GM21529 (cell line): ENCODE data around the gene CACNA2D3.
"Not testable (repeated sequence)": the region's sequence is repeated elsewhere in the genome, so short reads cannot be mapped to it uniquely, and the experiment has no call there.

Source experiments
- ATAC-seq: cut with Tn5 transposase; IDR thresholded peaks from one replicate; pipeline ENCODE4 v1.9.1; 2021; ENCODE audit not compliant: unreplicated experiment

Gene CACNA2D3

DNA sequence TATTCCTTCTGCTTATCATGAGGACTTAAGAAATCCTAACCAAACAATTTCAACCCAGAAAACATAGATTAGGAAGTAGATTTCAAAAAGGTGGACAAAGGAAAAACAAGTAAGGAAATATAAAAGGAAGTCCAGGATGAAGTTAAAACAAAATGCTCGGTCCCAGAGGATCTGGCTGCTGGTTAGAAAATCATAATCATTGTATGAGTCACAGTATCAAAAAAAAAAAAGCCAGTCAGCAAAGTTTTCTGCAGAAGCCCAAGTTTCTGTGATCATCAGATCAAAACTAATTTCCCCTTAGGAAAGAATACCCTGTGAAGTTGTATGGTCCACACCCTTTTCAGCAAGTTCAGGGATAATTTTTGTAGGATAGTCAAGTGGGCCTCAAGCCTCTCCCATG is 848.5 kb downstream of the CACNA2D3 start:
- ATAC-seq: no peak

DNA sequence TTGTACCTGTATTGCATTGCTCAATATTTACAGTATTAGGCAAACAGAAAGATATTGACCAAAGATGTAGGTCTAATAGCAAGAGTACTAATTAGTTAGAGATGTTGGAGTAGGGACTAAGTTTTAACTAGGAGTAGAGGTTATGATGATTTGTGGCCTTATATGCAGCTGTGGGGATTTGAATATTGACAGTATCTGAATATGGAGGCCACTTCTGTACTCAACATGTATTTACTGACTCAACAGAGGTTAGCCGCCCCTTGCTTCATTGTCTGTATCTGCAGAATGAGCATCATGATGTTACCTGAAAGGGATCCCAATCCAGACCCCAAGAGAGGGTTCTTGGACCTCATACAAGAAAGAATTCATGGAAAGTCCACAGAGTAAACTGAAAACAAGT is 855.1 kb downstream of the CACNA2D3 start:
- no peak for ATAC-seq

DNA sequence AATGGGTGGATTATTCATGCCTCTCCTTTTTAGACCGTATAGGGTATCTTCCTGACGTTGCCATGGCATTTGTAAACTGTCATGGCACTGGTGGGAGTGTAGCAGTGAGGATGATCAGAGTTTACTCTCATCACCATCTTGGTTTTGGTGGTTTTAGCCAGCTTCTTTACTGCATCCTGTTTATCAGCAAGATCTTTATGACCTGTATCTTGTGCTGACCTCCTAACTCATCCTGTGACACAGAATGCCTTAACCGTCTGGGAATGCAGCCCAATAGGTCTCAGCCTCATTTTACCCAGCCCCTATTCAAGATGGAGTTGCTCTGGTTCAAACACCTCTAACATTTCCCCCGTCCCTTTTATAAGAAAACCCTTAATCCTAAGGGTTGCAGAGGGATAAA is 855.6 kb downstream of the CACNA2D3 start:
- not testable (repeated sequence) for ATAC-seq

DNA sequence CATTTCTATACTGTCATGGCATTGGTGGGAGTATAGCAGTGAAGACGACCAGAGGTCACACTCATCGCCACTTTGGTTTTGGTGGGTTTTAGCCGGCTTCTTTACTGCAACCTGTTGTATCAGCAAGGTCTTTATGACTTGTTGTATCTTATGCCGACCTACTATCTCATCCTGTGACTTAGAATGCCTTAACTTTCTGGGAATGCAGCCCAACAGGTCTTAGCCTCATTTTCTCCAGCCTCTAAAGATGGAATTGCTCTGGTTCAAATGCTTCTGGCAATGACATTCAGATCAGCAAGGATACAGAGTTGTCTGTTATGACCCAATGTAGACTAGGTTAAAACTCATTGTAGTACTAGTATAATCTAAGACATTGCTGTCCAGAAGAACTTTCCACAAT is 860.5 kb downstream of the CACNA2D3 start:
- ATAC-seq: no peak

DNA sequence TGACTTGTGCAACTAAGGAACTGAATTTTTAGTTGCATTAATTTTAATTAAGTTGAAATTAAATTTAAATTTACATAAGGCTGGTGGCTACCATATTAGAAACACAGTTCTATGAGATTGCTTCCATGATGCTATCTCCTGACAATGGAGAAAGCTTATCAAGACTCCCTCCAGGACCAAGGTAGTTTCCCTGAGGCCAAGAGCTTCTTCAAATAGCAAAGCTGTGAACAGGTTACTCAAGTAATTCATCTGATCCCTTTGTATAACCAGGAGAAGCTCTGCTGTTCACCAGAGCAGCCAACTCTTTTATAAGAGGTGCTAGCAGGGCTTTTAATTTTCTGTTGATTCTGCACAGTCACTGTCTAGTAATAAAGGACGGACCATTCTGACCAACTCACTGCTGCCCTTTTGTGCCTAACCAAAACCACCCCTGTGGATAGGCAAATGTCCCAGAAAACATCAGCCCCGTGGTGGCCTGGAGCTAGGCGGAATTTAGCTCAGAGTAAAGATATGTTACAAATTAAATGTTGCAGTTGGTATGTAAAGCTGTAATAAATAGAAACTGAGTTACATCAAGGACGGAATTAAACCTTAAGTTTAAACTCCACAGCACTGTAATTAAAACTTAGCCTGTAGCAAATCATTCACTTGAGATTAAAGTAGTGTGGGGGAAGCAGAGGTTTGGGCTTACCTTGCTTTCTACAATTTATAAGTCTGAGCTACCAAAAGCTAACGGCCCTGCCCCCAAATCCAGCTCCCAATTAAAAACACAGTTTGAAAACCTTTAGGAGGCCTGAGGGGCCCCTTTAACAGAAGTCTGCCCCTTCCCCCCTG is 861.1 kb downstream of the CACNA2D3 start:
- no peak for ATAC-seq

DNA sequence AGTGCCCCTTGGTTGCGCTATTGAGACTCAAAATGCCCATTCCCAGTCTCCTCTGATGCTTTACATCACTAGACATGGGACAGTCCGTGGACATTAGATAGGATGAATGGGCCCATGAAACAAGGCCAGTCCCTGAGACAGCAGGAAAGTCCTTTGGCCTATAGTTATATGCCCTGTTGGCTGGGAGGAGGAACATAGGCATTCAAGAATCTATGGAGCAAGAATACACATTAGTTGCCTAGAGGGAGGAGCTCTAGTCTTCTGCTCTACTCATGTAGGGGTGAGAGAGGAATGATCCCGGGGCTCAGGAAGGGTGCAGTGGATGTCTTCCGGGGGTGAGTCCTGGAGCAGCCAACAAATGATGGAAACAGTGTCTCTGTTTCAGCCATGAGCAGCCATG is 863.5 kb downstream of the CACNA2D3 start:
- no peak for ATAC-seq

DNA sequence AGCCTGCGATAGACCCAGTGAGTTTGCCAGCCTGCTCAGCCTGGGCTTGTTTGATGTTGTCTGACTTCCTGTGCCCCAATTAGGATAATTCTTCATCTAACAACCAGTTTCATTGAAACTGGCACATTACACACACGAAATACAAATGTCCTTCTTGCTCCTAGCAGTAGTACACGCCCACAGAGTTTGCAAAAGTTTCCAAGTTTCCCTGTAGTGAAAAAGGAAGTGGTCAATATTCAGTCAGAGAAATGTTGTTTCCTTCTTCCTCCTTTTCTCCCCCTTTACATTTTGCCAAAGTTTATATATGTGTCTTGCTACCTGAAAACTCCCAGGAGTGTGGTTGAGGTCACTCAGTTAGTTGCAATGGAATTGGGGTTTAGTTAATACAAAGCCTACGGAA is 863.9 kb downstream of the CACNA2D3 start:
- ATAC-seq: no peak

DNA sequence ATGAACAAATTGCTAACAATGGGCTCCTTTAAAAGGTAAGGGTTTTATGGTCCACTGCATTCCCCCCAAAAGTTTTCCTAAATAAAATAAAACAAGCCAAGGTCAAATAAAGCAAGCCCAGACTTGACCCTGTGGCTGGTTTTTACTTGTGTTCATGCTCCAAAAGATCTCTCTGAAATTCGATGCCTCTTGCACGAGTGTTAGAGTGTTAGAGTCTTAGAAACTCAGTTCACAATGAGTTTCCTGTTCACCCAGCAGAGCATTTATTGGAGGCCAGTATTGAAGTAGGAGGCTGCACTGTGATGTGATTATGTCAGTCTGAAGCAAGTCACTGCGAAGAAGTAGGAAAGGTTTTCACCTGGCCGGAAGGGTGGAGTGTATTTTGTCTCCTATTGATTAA is 865.4 kb downstream of the CACNA2D3 start:
- ATAC-seq: no peak

DNA sequence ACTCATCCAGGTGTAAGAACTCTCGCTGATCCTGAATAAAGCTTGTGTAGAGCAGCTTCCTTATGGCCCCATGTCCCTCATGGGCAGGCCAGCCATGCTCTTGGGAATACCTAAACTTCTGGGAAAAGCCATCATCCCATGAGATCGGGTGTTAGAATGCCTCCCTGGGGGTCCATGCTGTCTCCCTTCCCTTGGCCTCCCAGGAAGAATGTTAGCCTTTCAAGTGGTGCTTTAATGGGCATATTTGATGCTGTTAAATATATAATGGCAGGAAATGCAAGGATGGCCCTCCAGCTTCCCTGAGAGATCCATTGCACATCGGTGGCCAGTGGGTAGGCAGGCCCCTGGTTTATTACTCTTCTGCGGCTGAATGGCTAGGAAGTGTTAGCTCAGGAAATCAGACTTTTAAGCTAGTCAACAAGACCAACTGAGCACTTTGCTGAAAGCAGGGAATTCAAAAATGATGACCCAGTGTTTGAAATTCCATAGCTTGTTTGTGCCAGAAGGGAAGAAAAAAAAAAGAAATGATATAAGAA is 866.0 kb downstream of the CACNA2D3 start:
- no peak for ATAC-seq

DNA sequence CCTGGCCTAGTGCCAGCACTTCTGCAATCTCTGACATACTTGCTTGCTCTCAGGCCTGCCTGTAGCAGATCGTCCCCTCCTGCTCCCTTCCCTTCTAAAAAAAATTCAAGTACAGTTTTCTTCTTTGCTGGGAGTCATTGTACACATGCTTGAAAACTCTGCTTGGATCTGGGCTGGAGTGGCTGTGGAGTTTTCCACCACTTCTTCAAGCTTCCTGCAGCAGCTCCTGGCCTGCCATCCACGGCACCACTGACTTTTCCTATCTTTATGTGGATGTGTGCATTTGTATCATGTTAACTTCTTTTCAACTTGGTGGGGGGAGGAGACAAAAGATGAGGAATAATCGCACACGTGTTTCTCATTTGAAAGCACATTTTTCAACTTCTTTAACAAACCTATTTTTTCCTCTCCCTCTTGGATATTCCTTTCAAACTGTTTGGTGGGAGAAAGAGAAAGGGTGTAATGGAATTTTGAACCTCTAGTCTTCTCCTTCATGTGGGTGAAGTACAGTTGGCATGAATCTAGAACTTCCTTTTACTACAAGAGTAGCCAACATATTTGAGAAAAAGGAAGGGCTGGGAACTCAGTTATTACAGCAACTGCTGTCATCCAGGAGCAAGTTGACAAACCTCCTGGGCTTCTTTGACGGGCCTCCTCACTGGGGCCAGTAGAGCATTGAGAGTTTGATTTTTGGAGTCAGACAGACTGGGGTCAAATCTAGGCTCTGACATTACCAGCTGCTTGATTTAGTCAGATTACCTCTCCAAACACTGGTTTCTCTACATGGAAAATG is 866.7 kb downstream of the CACNA2D3 start:
- no peak for ATAC-seq

DNA sequence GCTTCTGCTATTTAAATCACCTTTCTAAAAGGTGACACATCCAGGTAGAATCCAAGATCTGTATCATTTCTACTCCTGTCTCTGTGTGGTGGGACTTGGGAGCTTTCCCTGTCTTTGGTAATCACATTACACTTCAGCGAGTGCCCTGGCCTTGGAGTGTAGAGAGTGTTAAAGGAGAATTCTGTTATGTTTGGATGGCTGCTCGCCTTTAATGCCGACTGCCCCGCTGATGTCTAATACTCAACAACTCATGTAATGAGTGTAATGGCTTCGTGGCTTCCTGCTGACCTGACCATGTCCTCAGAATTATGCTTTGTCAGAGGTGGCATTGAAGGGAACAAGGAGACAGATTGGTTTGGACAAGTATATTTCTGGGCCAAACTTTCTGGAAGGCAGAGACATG is 871.8 kb downstream of the CACNA2D3 start:
- no peak for ATAC-seq

DNA sequence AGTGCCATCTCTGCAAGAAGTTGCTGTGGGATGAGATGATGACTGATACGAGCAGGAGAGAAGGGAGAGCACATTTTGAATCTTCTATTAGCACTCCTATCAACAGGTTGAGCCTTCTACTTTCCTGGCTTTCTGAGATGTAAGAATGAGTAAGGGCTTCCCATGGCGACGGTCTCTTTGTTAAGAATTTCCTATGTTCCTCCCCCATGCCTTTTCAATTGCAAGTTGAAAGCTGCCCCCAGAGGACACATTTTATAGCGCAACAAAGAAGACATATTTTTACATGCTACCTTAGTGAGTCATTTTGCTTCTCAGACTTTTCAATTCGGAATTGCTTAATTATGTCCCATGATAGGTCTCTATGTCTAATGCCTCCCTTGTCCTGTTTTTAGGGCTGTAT is 876.8 kb downstream of the CACNA2D3 start:
- ATAC-seq: no peak

DNA sequence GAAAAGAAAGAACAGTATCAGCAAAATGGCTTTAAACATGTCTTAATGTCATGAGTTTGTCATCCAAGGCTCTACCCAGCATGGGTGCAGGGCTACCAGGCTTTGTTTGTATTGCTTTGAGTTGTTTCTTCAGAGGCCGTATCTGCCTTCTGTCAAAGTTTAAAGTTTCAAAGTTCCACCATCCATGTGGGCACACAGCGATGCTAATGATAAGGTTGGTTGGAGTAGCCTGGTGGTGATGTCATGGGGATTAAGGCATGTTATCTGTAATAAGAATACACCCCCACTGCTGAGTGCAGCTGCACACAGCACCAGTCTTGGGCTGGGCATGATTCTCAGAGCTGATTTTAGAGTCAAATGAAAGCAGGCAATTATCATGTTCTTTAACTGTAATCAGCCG is 877.5 kb downstream of the CACNA2D3 start:
- ATAC-seq: no peak

DNA sequence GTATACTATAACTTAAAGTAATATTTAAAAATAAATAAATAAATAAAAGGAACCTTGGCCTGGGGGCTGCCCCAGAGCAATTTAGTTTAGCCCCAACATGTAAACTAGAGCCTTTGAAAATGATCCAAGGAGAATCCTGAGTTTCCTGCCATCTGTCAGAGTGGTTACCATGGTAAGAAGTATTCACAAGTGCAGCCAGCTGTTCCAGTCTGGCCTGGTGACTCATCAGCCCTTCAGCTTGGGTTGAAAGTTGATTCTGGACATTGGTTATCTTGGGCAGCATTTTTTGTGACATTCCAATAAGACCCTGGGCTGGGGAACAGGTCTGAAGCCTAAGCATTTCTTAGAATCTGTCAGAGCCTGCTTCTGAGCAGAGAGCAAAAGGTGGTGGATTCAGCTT is 878.2 kb downstream of the CACNA2D3 start:
- no peak for ATAC-seq

DNA sequence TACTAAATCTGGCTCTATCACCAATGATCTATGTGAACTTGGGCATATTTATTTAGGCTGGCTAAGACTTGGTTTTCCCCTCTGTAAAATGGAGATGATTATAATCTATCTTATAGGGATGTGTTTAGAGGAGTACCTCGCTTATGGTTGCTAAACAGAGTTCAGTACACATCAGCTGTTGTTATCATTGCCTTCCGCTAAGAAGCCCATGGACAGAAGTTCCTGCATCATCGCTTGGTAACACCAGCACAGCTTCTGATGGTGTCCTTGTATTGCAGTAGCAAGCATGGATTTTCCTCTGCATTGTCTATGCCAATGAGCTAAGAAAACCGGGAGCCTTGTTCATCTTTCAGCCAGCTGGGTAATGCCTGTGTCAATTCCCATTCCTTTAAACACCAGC is 878.6 kb downstream of the CACNA2D3 start:
- ATAC-seq: no peak

DNA sequence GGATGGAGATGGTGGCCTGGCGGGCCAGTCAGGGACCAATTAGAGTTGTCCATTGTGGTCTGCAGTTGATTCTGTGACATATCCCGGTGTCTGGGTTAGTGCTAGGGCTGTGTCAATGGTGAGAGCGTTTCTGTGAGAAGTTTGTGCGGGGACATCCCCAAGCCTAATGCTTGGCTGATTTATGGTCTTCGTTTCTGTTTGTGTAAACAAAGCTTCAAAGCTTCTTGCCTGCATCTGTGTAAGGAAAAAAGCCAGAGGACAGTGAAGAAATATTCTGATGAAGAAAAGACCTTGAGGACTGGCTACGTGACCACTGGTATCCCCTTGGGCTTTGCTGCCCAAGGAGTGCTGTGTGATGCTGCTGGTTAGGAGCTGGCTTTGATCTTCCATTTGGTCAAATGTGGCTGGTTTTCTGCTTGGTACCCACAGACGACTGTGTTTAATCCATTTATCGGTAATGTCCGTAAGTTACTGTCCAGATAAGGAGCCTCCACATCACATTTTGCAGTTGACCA is 880.1 kb downstream of the CACNA2D3 start:
- ATAC-seq: no peak

DNA sequence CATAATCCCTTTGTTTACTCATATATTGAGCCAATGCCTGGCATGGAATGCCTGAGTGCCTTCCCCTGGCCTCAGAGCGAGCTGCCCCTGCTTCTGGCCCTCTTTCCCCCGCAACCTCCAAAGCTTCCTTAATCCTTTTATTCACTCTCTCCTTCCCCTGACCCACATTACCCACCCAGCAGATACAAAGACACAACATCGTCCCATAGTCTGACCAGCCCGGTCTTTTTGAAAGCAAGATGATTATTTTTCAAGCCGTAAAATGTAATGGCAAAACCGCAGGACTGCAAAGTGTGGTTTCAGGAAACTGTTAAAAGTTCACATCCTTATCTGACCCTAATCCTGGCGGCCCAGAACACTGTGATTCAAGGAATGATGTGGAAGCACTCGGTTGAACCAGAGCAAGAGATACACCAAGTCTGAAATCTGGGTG is 883.9 kb downstream of the CACNA2D3 start:
- no peak for ATAC-seq

DNA sequence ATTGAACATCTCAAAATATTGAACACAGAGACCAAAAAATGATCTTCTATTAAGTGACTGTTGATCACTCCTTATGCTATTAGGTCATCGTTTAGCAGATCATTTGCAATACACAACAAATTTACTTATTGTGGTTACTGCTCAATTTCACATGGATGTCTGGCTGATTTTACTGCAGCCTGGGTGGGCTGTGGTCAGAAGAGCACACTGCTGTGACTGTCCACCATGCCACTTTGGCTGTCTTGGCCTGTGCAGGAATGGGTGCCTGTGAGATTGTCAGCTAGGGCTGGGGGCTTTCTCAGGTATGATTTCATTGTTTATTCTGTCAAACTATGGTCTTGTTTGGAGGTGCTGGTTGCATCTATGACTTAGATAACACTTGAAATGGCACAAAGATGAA is 885.6 kb downstream of the CACNA2D3 start:
- no peak for ATAC-seq

DNA sequence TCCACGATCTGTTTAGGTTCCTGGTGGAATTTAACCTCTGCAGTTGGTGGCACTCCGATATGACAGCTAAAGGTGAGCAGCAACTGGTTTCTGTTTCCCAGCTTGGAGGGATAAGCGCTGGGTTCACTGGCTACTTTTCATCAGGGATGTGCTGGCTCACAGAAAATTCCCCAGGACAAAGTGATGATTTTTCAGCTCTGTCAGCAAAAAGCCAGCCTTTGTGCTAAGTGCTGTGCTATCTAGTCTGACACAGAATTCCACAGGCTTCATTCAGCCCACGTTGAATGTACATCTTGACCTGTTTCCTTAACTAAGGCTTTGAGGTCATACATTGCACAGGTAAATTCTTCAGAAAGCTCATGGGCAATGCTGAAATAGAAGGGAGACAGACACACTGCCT is 887.0 kb downstream of the CACNA2D3 start:
- ATAC-seq: no peak

DNA sequence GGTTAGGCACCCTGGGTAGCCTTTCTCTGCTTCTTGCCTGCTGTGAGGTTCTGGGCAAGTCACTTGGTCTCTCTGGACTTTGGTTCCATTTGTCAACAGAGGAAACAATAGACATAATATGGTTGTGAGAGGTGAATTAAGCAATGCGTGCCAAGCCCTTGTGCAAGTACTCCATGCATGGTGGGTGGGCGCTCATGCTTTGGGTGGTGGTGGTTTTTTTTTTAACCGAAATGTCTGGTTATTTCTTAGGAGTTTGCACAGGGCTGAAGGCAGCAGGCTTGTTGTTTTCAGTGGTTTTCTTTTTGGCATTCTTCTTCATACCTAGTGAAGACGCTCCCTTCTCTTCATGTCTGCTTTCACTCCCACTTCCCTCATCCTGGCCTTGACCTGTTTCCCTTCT is 889.7 kb downstream of the CACNA2D3 start:
- ATAC-seq: no peak

DNA sequence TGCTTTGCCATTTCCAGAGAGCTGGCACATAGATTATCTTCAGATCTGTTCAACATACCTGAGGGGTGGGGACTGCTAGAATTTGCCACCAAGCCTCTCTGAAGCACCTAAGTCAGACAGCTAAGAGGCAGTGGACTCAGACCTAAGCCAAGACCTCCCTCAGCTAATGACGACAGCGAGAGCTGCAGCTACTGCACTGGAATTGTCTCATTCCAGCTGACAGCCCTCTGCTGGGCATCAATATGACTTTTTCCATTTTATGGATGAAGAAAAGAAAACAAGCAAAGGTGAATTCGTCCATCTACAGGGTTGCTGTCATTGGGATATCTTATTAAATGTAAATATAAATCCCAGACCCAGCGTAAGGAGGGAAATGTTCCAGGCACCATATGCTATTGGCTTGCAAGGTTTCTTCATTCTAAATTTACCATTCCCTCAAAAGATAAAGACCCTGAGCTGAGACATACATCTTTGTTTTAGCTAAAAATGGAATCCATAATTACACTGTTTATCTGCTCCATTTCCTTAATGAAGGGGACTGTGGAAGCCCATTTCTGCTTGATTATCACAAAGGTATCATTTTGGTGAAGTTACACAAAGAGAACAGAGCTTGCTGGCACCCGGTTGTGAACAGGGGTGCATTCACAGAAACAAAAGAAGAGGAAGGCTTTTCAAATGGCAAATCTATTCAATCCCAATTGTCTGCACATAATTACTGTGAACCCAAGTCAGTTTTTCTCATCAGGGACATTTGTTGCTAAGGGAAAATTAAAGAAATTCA is 891.0 kb downstream of the CACNA2D3 start:
- no peak for ATAC-seq
